Upper lobe of left lung (tissue), 6 donors: Measurements from ENCODE around the gene KCNA2. TPM values are rescaled to one million over a fixed set of nuclear protein-coding genes. Genes with fewer than 3 reads are reported as not detected.
A peak's percentile ranks its signal among the peaks of the same experiment; 100 is the strongest.

Experiments used
- ATAC-seq, 2 donors: fragments of 200-7000 bp; cut with Tn5 transposase; one replicate each; pipeline ENCODE4 v1.9.1; 2022; ENCODE audit warnings: mild to moderate bottlenecking in 2 of 2, moderate library complexity in 2 of 2; ENCODE audit not compliant: low FRiP score in 2 of 2
- DNase-seq, 2 donors: peaks; one replicate each; pipeline ENCODE4 v3.0.0-alpha.2; 2019 to 2020
- H3K27ac ChIP-seq, 4 donors: fragments of 200-600 bp; sonication (generic); one replicate each; pipeline ENCODE4 v1.5.1; 2016 to 2019
- H3K27me3 ChIP-seq, 4 donors: fragments of 200-600 bp; sonication (generic); one replicate each; pipeline ENCODE4 v1.5.1; 2017 to 2019
- H3K36me3 ChIP-seq, 4 donors: fragments of 200-600 bp; sonication (generic); one replicate each; pipeline ENCODE4 v1.5.1; 2016 to 2019
- H3K4me1 ChIP-seq, 4 donors: fragments of 200-600 bp; sonication (generic); one replicate each; pipeline ENCODE4 v1.5.1; 2018 to 2019
- H3K4me3 ChIP-seq, 4 donors: fragments of 200-600 bp; sonication (generic); one replicate each; pipeline ENCODE4 v1.5.1; 2017 to 2019; ENCODE audit warnings: mild to moderate bottlenecking in 2 of 4, moderate library complexity in 1 of 4
- H3K9me3 ChIP-seq, 4 donors: fragments of 200-600 bp; sonication (generic); one replicate each; pipeline ENCODE4 v1.5.1; 2018 to 2019
- EP300 ChIP-seq, 4 donors: sonication (generic); formaldehyde crosslinking; IDR thresholded peaks; one replicate each; pipeline ENCODE4 v1.5.1; 2017; ENCODE audit warnings: antibody characterized with exemption in 4 of 4, control low read depth in 2 of 4
- POLR2A ChIP-seq, 4 donors: fragments of 450-650 bp; IDR thresholded peaks; one replicate each; pipeline ENCODE4 v1.5.1; 2016 to 2017; ENCODE audit warnings: antibody characterized with exemption in 4 of 4, mild to moderate bottlenecking in 2 of 4
- POLR2AphosphoS5 ChIP-seq, 2 donors: sonication (generic); formaldehyde crosslinking; IDR thresholded peaks; one replicate each; pipeline ENCODE4 v1.5.1; 2017; ENCODE audit warnings: antibody characterized with exemption in 2 of 2
- WGBS, 2 donors: methylation state at CpG; one replicate each; pipeline ENCODE4 v1.1.5; 2017 to 2018; 5-methylcytosine and 5-hydroxymethylcytosine counted together
- total RNA-seq, 6 donors: library from RNA; depleted of rRNA in 4 of 6; stranded (reverse); fragments of >200 nt in 4 of 6; gene quantifications; one replicate each; pipeline versions ENCODE4 v1.1.0 to v1.2.1, GENCODE V29; 2016 to 2021
- TF ChIP-seq, protein P1 (sequence below), 6 experiments: fragments of 450-650 bp in 4 of 6; fragments of 200-600 bp in 2 of 6; sonication (generic) in 2 of 6; IDR thresholded peaks; one replicate each; pipeline ENCODE4 v1.5.1; 2016 to 2019; ENCODE audit warnings: antibody characterized with exemption in 6 of 6
- donor health status: DM: no; HTN: no; CAD: no; lungs with moderate emphysema.
- donor health status: DM: no; HTN: yes; CAD: no; lungs with severe emphysema.

The KCNA2 gene
- total RNA-seq, 6 donors from 2014 or later, result under 0.01 to 0.77 (median 0.23) TPM

DNA sequence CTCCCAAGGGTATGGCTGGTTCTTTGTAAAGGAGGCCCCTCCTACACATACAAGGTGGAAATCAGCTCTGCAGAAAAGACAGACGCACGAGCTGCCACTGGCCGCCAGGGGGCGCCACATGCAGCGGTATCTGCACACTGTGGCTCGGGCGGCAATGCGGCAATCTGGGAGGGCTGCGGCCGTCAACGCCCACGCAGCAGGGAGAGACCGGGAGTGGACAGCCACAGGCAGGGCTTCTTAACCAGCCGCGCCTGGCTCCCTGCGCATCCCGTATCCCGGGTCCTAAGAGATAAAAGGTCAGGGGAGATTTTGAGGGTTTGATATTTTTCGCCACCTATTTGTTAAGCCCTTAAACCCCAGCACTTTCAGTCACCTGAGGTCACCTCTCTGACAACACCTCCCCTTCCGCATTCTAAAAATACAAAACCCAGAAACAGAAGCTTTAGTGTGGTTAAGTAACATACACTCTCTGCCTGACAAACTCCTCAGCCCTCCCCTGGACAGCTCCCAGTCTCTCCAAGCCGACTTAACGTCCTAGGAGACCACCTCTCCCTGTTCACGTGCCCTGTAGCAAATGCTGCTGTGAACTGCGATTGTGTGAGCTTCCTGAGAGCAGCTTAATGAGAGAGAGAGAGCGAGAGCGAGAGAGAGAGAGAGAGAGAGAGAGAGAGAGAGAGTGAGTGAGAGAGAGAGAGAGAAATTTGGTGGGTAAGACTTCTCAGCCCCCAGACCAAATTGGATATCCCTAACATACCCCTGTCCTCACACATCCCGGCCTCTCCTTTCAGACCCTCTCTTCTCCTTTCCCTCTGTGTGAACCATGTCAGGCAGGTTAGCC, 13.5 kb upstream of the KCNA2 start:
- no peaks in the 10 kb centered on the region for H3K36me3 ChIP-seq
- TF ChIP-seq, protein P1, sequence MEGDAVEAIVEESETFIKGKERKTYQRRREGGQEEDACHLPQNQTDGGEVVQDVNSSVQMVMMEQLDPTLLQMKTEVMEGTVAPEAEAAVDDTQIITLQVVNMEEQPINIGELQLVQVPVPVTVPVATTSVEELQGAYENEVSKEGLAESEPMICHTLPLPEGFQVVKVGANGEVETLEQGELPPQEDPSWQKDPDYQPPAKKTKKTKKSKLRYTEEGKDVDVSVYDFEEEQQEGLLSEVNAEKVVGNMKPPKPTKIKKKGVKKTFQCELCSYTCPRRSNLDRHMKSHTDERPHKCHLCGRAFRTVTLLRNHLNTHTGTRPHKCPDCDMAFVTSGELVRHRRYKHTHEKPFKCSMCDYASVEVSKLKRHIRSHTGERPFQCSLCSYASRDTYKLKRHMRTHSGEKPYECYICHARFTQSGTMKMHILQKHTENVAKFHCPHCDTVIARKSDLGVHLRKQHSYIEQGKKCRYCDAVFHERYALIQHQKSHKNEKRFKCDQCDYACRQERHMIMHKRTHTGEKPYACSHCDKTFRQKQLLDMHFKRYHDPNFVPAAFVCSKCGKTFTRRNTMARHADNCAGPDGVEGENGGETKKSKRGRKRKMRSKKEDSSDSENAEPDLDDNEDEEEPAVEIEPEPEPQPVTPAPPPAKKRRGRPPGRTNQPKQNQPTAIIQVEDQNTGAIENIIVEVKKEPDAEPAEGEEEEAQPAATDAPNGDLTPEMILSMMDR (IDR thresholded peaks at IDR 0.05), result peak; percentile 84 to 97 (median 94)
- TF ChIP-seq POLR2AphosphoS5 (IDR thresholded peaks at IDR 0.05) (peak in 1 of 2 donors; percentile 13), POLR2A (IDR thresholded peaks at IDR 0.05) (no peak), EP300 (IDR thresholded peaks at IDR 0.05) (no peak)
- H3K9me3 ChIP-seq, result no peaks in the 10 kb centered on the region
- DNase-seq (peak; percentile 91 to 97), ATAC-seq (peak; percentile 93 to 97)
- H3K4me3 ChIP-seq, result peak overlapping the region in 3 of 4 donors; percentile 14 to 45 (median 44)
- peaks cover 0 to 14% (median 11%) of the 10 kb centered on the region in 4 donors for H3K4me1 ChIP-seq
- H3K27ac ChIP-seq, result peak overlapping the region in 1 of 4 donors; percentile 52
- H3K27me3 ChIP-seq, result no peaks in the 10 kb centered on the region
- 6 to 12% methylated on average over 16 to 27 of the region's 27 CpGs for WGBS, 2 donors

DNA sequence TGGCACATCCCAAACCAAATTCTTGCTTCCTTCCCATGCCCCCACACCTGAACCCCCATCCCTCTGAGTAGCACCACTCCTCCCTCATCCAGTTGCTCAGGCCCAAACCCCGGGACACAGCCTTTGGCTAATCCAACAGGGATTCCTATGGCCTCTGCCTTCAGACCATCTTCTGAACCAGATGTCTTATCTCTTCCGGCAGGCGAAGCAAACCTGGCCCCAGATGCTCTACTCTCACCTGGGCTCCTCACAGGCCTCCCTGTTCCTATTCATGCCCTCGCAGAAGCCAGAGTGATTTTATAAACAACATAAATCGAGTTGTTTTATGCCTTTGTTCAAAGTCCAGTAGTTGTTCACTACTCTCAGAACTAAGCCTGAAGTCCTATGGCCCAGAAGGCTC, 12.5 kb upstream of the KCNA2 start:
- DNase-seq (no peak), ATAC-seq (no peak)
- H3K27me3 ChIP-seq, result no peaks in the 10 kb centered on the region
- WGBS, 2 donors, result 64 to 78% methylated on average over 5 of the region's 5 CpGs
- no peak overlapping the region for H3K4me3 ChIP-seq
- no peak overlapping the region for H3K27ac ChIP-seq
- TF ChIP-seq POLR2AphosphoS5 (IDR thresholded peaks at IDR 0.05) (no peak), POLR2A (IDR thresholded peaks at IDR 0.05) (no peak), EP300 (IDR thresholded peaks at IDR 0.05) (no peak)
- TF ChIP-seq, protein P1 (IDR thresholded peaks at IDR 0.05), result no peak
- H3K9me3 ChIP-seq, result no peaks in the 10 kb centered on the region
- no peaks in the 10 kb centered on the region for H3K36me3 ChIP-seq
- peaks cover 0 to 14% (median 11%) of the 10 kb centered on the region in 4 donors for H3K4me1 ChIP-seq

DNA sequence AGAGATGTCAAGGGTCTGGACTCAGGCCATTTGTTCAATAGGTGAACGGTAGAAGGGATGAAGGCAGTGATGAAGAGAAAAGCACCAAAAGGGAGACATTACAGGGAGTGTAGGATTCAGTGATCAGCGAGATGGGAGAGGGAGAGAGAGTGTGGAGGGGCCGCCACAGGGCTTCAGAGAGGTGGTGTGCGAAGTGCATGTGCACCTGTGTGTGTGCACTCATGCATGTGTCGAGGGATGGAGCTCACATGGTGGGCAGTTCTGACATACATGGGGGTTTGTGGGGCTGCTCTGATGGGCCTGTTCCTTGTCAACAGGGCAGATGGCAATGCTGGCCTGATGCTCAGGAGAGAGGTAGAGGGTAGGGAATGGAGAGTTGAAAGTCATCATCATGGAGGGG, 11.4 kb upstream of the KCNA2 start:
- no peak for ATAC-seq
- Histone ChIP-seq H3K27me3 (no peaks in the 10 kb centered on the region), H3K36me3 (no peaks in the 10 kb centered on the region), H3K9me3 (no peaks in the 10 kb centered on the region), H3K4me1 (peaks cover 0 to 14% (median 11%) of the 10 kb centered on the region in 4 donors), H3K4me3 (no peak overlapping the region), H3K27ac (no peak overlapping the region)
- WGBS, 2 donors, result 78 to 79% methylated on average over 5 of the region's 5 CpGs
- no peak for DNase-seq
- TF ChIP-seq POLR2A (IDR thresholded peaks at IDR 0.05) (no peak), EP300 (IDR thresholded peaks at IDR 0.05) (no peak), POLR2AphosphoS5 (IDR thresholded peaks at IDR 0.05) (no peak)
- TF ChIP-seq, protein P1 (IDR thresholded peaks at IDR 0.05), result no peak

DNA sequence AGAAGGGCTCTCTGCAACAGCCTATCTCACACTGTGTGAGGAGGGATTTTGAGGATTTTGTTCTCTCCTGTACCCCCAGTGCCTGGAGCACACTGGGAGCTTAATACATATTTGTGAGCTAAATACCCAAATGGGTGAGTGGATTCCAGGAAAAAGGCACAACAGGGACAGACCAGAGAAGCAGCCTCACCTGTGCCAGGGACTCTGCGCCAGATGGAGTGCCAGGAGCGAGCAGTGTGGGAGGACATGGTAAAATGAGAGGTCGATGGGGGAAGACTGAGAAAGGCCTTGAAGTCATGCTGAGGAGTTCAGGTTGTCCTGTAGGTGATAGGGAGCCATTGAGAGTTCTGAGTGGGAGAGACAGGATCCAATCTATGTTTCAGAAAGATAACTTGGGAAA, 11.0 kb upstream of the KCNA2 start:
- no peaks in the 10 kb centered on the region for H3K9me3 ChIP-seq
- TF ChIP-seq POLR2AphosphoS5 (IDR thresholded peaks at IDR 0.05), result no peak
- TF ChIP-seq EP300 (IDR thresholded peaks at IDR 0.05), result no peak
- TF ChIP-seq POLR2A (IDR thresholded peaks at IDR 0.05), result no peak
- TF ChIP-seq, protein P1 (IDR thresholded peaks at IDR 0.05), result no peak
- no peaks in the 10 kb centered on the region for H3K27me3 ChIP-seq
- ATAC-seq (no peak), DNase-seq (no peak)
- H3K27ac ChIP-seq, result no peak overlapping the region
- WGBS, 2 donors, result 76% methylated on average over 3 of the region's 3 CpGs
- no peaks in the 10 kb centered on the region for H3K36me3 ChIP-seq
- H3K4me3 ChIP-seq, result no peak overlapping the region
- H3K4me1 ChIP-seq, result peaks cover 0 to 14% (median 11%) of the 10 kb centered on the region in 4 donors
